Upper lobe of right lung (tissue), 1 donor: Measurements from ENCODE around the gene PDZK1IP1. TPM values are rescaled to one million over a fixed set of nuclear protein-coding genes. Genes with fewer than 3 reads are reported as not detected.

ENCODE experiments used
- ATAC-seq: fragments of 200-7000 bp; cut with Tn5 transposase; one replicate; pipeline ENCODE4 v1.9.1; 2020; ENCODE audit warnings: mild to moderate bottlenecking, moderate library complexity
- DNase-seq: peaks from one replicate; pipeline ENCODE4 v3.0.0-alpha.2; 2020
- H3K27ac ChIP-seq: fragments of 200-600 bp; one replicate; pipeline ENCODE4 v1.8.0; 2022
- H3K27me3 ChIP-seq: fragments of 200-600 bp; one replicate; pipeline ENCODE4 v1.8.0; 2022; ENCODE audit warnings: mild to moderate bottlenecking
- H3K36me3 ChIP-seq: fragments of 200-600 bp; one replicate; pipeline ENCODE4 v1.8.0; 2022
- H3K4me1 ChIP-seq: fragments of 200-600 bp; one replicate; pipeline ENCODE4 v1.8.0; 2022
- H3K4me3 ChIP-seq: fragments of 200-600 bp; one replicate; pipeline ENCODE4 v1.8.0; 2022; ENCODE audit warnings: mild to moderate bottlenecking
- H3K9me3 ChIP-seq: fragments of 200-600 bp; one replicate; pipeline ENCODE4 v1.8.0; 2022
- intact Hi-C: fragments of 100-400 bp; cut with DNase I; formaldehyde crosslinking; loops from one replicate; pipeline ENCODE4 v1.11.0; 2022
- total RNA-seq: library from RNA; stranded (reverse); fragmentation: NEBNext Ultra II Directional; extraction: Animal tissue kit (Norgen Biotek cat#: 25700); gene quantifications from one replicate; pipeline ENCODE4 v1.2.1, GENCODE V29; 2021
- TF ChIP-seq, protein P1 (sequence below): fragments of 200-600 bp; IDR thresholded peaks from one replicate; pipeline ENCODE4 v1.8.0; 2022; ENCODE audit warnings: antibody characterized with exemption
- donor health status: DM: no; HTN: yes; CAD: no; lungs with severe emphysema.

Gene PDZK1IP1
- total RNA-seq, 1 donor from 2014 or later, result 41.2 TPM

DNA sequence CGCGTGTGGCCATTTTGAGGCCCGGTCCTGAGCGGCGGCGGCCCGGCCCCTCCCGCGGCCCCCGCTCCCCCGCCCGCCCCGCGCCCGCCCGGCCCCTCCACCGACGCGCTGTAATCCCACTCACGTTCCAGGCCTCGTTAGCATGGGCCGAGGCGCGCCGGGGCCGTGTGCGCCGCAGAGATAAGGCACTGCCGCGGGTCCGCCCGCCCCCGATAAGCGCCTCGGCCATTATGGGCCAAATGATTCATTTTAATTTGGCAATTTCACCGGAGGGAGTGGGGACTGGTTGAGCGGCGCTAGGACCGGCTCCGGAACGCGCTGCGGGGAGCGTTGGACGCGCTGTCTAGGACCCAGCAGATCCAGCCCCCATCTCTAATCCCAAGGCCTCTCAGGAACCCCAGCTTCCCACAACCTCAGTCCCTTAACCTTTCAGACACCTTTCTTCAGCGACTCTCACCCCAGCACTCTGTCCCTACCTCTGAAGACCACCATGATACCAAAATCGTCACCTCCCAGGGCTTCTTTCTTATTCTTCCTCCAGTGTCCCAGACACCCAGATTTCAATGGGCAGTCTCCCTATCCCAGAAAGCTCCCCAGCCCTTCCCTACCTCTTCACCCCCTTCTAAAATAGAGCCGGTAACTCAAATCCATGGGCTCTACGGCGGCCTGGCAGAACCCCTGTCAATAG, 42.5 kb upstream of the PDZK1IP1 start, which contains the start of gene TAL1:
TAL1 (minus strand) TSS at position 39 of the 688 bp plus-strand sequence. CDS start 6,337 bp downstream, outside the sequence.
- peaks cover 19% of the 10 kb centered on the region for H3K4me1 ChIP-seq
- TF ChIP-seq, protein P1, sequence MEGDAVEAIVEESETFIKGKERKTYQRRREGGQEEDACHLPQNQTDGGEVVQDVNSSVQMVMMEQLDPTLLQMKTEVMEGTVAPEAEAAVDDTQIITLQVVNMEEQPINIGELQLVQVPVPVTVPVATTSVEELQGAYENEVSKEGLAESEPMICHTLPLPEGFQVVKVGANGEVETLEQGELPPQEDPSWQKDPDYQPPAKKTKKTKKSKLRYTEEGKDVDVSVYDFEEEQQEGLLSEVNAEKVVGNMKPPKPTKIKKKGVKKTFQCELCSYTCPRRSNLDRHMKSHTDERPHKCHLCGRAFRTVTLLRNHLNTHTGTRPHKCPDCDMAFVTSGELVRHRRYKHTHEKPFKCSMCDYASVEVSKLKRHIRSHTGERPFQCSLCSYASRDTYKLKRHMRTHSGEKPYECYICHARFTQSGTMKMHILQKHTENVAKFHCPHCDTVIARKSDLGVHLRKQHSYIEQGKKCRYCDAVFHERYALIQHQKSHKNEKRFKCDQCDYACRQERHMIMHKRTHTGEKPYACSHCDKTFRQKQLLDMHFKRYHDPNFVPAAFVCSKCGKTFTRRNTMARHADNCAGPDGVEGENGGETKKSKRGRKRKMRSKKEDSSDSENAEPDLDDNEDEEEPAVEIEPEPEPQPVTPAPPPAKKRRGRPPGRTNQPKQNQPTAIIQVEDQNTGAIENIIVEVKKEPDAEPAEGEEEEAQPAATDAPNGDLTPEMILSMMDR, result no peak
- no peaks in the 10 kb centered on the region for H3K9me3 ChIP-seq
- peaks cover 75% of the 10 kb centered on the region for H3K27me3 ChIP-seq
- no peaks in the 10 kb centered on the region for H3K36me3 ChIP-seq
- intact Hi-C loops, result no loop called here
- peak within 1 kb of the TSS; percentile 41 for H3K4me3 ChIP-seq
- H3K27ac ChIP-seq, result peak within 1 kb of the TSS; percentile 78
- DNase-seq (no peak), ATAC-seq (peak; percentile 56)

DNA sequence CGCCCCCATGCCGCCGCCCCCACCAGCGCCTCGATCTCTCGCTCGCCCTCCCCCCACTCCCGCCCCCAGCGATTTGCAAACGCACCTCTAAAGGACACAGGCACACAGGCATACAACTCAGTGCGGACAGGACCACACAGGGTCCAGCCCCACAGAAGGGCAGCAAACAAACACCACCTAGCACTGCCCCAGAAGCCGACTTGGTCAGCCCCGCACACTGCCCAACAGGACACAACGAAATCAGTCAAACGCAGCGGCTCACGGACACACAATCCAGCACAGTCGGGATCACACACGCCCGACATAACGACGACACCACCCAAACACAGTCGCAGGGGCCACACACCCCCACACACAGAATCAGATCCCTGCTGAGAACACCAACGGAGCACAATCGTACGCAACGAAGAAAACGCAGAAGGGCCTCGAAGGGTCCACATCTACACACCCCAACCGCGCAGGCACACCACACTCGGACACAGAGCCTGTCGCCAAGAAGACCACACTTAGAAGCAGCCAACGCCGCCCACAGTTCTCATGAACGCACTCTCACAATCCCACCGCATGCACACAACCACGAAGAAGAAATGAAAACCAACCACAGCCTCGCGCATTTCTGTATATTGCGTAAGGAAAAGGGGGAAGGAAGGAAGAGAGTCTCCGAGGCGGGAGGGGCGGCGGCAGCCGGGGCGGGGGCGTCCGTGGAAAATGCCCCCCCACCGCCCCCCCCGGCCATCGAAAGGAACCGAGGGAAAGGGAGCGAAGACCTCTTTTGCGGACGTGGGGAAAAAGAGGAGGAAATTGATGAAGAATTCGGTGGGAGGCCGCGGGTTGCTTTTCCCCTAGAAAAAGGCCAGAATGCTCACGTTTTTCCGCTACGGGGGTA, 41.7 kb upstream of the PDZK1IP1 start:
- Histone ChIP-seq H3K4me3 (peak overlapping the region; percentile 41), H3K27ac (peak overlapping the region; percentile 78), H3K9me3 (no peaks in the 10 kb centered on the region), H3K36me3 (no peaks in the 10 kb centered on the region), H3K27me3 (peaks cover 82% of the 10 kb centered on the region), H3K4me1 (peaks cover 19% of the 10 kb centered on the region)
- intact Hi-C loops, result no loop called here
- peak; percentile 53 for ATAC-seq
- DNase-seq, result no peak
- TF ChIP-seq, protein P1, result no peak

DNA sequence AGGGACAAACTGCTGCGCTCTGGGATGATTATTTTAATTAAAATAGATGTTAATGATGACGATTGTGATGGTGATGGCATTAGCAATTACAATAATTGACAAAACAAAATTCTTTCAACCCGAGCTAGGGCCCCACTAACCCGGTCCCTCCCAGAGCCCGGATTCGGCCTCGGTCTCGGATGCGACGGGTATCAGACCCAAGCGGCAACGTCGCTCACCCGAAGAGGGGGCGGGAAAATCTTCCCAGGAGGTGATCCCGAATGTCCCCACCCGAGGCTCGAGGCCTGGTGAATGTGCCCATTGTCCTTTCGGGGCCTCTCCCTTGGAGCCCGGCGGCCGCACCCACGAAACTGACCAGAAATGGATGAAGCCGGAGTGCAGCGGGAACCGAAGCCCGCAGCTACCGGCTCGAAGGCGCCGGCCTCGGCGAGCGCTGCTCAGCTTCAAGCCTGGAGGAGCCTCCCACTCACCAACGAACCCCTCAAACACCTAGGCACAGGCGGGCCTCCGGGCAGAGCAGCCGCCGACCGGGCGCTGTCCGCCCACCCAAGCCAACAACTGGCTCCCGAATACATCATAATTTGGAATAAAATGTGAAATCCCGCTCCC, 41.0 kb upstream of the PDZK1IP1 start:
- H3K4me1 ChIP-seq, result peaks cover 19% of the 10 kb centered on the region
- TF ChIP-seq, protein P1, result no peak

DNA sequence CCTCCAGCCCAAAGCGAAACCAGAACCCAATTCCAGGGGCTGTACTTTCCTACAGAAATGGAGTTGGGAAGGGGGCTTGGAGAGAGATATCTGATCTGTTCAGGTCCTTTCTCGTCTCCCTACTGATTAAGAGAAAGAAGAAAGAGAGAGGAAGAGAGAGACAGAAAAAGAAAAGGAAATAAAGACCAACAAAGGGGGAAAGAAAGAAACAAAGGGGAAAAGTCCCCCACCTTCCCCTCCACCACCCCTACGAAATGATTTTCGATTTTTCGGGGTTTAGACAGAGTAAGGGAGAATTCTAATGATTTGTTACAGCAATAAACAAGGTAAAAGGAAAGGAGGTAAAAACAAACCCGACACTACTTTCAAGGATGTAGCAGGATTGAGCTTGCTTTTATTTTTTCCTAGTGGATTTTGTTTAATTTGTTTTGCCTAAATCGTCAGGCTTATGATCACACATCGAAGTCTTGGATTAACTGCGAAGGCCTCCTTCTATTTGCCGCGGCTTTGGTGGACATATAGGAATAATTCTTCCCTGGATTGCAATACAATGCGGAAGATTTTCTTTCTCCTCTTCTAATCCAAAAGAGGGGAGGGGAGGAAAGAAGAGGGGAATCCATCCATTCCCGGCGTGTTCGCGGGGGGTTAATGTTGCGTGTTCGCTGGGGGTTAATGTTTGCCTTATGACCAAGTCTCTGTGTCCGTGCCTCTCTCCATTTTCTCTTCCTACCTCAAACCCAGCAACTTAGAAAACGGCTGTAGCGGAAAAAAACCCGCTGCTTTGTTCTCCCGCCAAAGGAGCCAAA, 40.3 kb upstream of the PDZK1IP1 start:
- intact Hi-C loops, result no loop called here

More for the DNA sequence above, 41.0 kb upstream of the PDZK1IP1 start:
- Histone ChIP-seq H3K36me3 (no peaks in the 10 kb centered on the region), H3K9me3 (no peaks in the 10 kb centered on the region), H3K27ac (peak overlapping the region; percentile 78), H3K4me3 (peak overlapping the region; percentile 41), H3K27me3 (peaks cover 89% of the 10 kb centered on the region)
- ATAC-seq (no peak), DNase-seq (no peak)
- intact Hi-C loops, result no loop called here

More for the DNA sequence above, 40.3 kb upstream of the PDZK1IP1 start:
- H3K9me3 ChIP-seq, result no peaks in the 10 kb centered on the region
- H3K36me3 ChIP-seq, result no peaks in the 10 kb centered on the region
- ATAC-seq, result no peak
- H3K27me3 ChIP-seq, result peaks cover 91% of the 10 kb centered on the region
- peak overlapping the region; percentile 78 for H3K27ac ChIP-seq
- TF ChIP-seq, protein P1, result no peak
- no peak for DNase-seq
- H3K4me1 ChIP-seq, result peaks cover 18% of the 10 kb centered on the region
- H3K4me3 ChIP-seq, result peak overlapping the region; percentile 41
